OCI-LY7 (cell line): ENCODE results near the gene FAM131C.
"Not testable (repeated sequence)": the region's sequence is repeated elsewhere in the genome, so short reads cannot be mapped to it uniquely, and the experiment has no call there.

Experiments
- CTCF ChIP-seq: fragments of 200-600 bp; sonication (generic); conservative IDR thresholded peaks from 2 replicates; pipeline ENCODE4 v1.5.1; 2014; ENCODE audit warnings: mild to moderate bottlenecking, antibody characterized with exemption, low read length, moderate library complexity, mixed read lengths
- EZH2phosphoT487 ChIP-seq: fragments of 200-600 bp; sonication (generic); IDR thresholded peaks from 2 replicates; pipeline ENCODE4 v1.6.1; 2018; ENCODE audit warnings: low read depth, borderline replicate concordance, mild to moderate bottlenecking, mixed run types, antibody characterized with exemption, low read length, moderate library complexity, mixed read lengths

DNA sequence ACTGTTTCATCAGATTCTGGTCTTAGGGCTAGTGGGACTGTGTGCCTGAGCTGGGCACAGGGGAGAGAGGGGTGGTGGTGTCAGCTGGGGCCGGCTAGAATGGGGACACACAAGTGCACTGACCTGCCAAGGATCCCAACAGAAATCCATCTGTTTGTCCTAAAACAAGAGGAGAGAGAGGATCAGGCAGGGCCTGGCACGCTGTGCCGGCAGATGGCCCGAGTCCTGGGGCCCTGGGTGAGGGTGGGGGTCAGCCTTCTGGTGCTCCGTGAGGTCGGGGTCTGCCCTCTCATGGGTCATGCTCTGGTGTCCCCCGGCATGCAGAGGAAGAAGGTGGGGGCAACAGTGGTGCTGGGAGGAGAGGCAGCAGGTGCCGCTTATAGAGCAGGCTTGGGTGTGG, 33.6 kb downstream of the FAM131C start:
- TF ChIP-seq CTCF, EZH2phosphoT487: not testable (repeated sequence)
